OCI-LY7 (cell line): ENCODE results near the gene SRR.

Experiments used
- CTCF ChIP-seq: fragments of 200-600 bp; sonication (generic); conservative IDR thresholded peaks from 2 replicates; pipeline ENCODE4 v1.5.1; 2014; ENCODE audit warnings: mild to moderate bottlenecking, antibody characterized with exemption, low read length, moderate library complexity, mixed read lengths
- EZH2phosphoT487 ChIP-seq: fragments of 200-600 bp; sonication (generic); IDR thresholded peaks from 2 replicates; pipeline ENCODE4 v1.6.1; 2018; ENCODE audit warnings: low read depth, borderline replicate concordance, mild to moderate bottlenecking, mixed run types, antibody characterized with exemption, low read length, moderate library complexity, mixed read lengths

DNA sequence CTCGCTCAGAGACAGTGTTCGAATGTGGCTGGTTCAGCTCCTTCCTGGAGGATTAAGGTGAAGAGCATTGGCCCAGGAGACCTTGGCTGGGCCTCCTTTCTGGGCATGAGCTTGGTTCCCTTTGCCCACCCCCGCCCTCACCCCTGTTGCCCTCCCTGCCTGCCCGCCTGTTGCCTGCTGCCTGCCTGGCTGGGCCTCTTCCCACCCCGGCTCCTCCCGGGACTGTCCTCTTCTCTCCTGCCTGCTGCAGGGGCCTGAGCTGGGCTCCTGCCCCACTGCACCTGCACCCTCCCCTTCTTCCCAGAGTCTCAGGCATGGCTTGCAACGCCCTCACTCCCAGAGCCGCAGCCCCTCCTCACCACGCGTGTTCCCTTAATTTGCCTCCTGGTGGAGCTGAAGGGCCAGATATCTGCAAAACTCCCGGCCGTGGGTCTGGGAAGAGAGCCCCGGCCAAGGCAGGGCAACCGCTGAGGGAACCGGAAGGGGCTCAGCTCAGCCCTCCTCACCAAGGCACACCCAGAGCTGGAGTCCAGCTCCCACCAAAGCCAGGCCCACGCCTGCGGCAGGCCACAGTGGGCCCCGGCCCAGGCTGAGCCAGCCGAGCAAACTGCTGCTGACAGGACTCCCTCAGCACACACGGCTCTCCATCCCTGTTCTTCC lies 65.9 kb downstream of the SRR start:
- TF ChIP-seq CTCF (peak; percentile 50), EZH2phosphoT487 (no peak)
